K562 (cell line): ENCODE measurements around the gene GPR82. TPM values are rescaled to one million over a fixed set of nuclear protein-coding genes. Genes with fewer than 3 reads are reported as not detected.

Experiments used
- ATAC-seq: fragments of 200-7000 bp; cut with Tn5 transposase; 3 replicates; pipeline ENCODE4 v1.9.1; 2020; ENCODE audit warnings: moderate library complexity
- BruUV-seq: library from RNA; stranded (reverse); fragments of 400-500 nt; replicated peaks from 2 replicates; lab custom pipeline; 2021; lab: Mats Ljungman, UMichigan
- CTCF ChIA-PET: fragments of 300-600 bp; formaldehyde crosslinking; extraction: SDS; loops from one replicate; lab custom pipeline; 2021; ENCODE audit warnings: low intra/inter-chr PET ratio; lab: Yijun Ruan, JAX
- POLR2A ChIA-PET: fragments of 300-600, 350-650 bp; sonication (Branson Sonifier 250); formaldehyde crosslinking; extraction: SDS; loops from one replicate; lab custom pipeline; 2021; ENCODE audit warnings: antibody characterized with exemption, inconsistent platforms; lab: Yijun Ruan, JAX
- DNase-seq, 4 experiments: peaks; one replicate each; pipeline versions ENCODE4 v3.0.0 to v3.0.0-alpha.2; 2011 to 2018; ENCODE audit warnings: low spot score in 3 of 4, mixed read lengths in 3 of 4; ENCODE audit errors: extremely low read depth in 1 of 4
- FAIRE-seq: peaks from 2 replicates; lab custom pipeline; 2011; peaks lifted over from hg19 to GRCh38; lab: Jason Lieb, UNC
- H2AFZ ChIP-seq: 2 replicates; pipeline ENCODE4 v1.6.0; 2011; ENCODE audit warnings: low read depth, low read length, control low read depth, inconsistent platforms
- H3K27ac ChIP-seq: fragments of 200-600 bp; 3 replicates; pipeline ENCODE4 v1.8.0; 2011; ENCODE audit warnings: low read depth, mild to moderate bottlenecking, control low read depth, inconsistent platforms, low read length, moderate library complexity, mixed read lengths; ENCODE audit errors: extremely low read depth
- H3K27me3 ChIP-seq, 2 experiments: fragments of 300-600 bp in 1 of 2; 2 replicates in 1 of 2; 3 replicates in 1 of 2; pipeline versions ENCODE4 v1.6.0 to v1.8.0; 2011; ENCODE audit warnings: inconsistent platforms in 2 of 2, low read length in 2 of 2, mild to moderate bottlenecking in 1 of 2, mixed read lengths in 1 of 2, moderate library complexity in 1 of 2; ENCODE audit not compliant: control insufficient read depth in 2 of 2, insufficient read depth in 2 of 2
- H3K36me3 ChIP-seq: fragments of 300-600 bp; 3 replicates; pipeline ENCODE4 v1.8.0; 2011; ENCODE audit warnings: mild to moderate bottlenecking, low read length, inconsistent platforms; ENCODE audit not compliant: control insufficient read depth, insufficient read depth
- H3K4me1 ChIP-seq, 2 experiments: fragments of 200-600 bp in 1 of 2; replicated peaks in 1 of 2; 2 replicates in 1 of 2; 3 replicates in 1 of 2; pipeline versions ENCODE4 v1.5.1 to v1.8.0; 2011; ENCODE audit warnings: inconsistent platforms in 2 of 2, low read length in 2 of 2, mild to moderate bottlenecking in 1 of 2, mixed read lengths in 1 of 2, moderate library complexity in 1 of 2; ENCODE audit not compliant: control insufficient read depth in 2 of 2, insufficient read depth in 2 of 2
- H3K4me2 ChIP-seq: 2 replicates; pipeline ENCODE4 v1.6.1; 2011; ENCODE audit warnings: low read length, control low read depth, inconsistent platforms, mixed read lengths; ENCODE audit not compliant: insufficient read depth
- H3K4me3 ChIP-seq: fragments of 200-600 bp; sonication (generic), shearing (Covaris generic); 2 replicates; pipeline ENCODE4 v1.5.1; 2016; ENCODE audit warnings: control low read depth, inconsistent platforms
- H3K79me2 ChIP-seq: fragments of 200-600 bp; 3 replicates; pipeline ENCODE4 v1.8.0; 2011; ENCODE audit warnings: low read length, inconsistent platforms; ENCODE audit not compliant: control insufficient read depth, insufficient read depth
- H3K9ac ChIP-seq, 2 experiments: 2 replicates each; pipeline versions ENCODE4 v1.6.0 to v1.6.1; 2011; ENCODE audit warnings: low read depth in 2 of 2, low read length in 2 of 2, control low read depth in 1 of 2, inconsistent platforms in 1 of 2, mild to moderate bottlenecking in 1 of 2, mixed read lengths in 1 of 2; ENCODE audit not compliant: insufficient read depth in 1 of 2
- H3K9me1 ChIP-seq: one replicate; pipeline ENCODE4 v1.6.0; 2011; ENCODE audit warnings: inconsistent platforms, mild to moderate bottlenecking, low read length, moderate library complexity; ENCODE audit not compliant: control insufficient read depth, insufficient read depth
- H3K9me3 ChIP-seq: replicated peaks from 2 replicates; pipeline ENCODE4 v1.5.1; 2011; ENCODE audit warnings: low read depth, low read length, inconsistent platforms; ENCODE audit not compliant: control insufficient read depth, insufficient read depth
- H4K20me1 ChIP-seq: replicated peaks from 2 replicates; pipeline ENCODE4 v1.6.1; 2011; ENCODE audit warnings: low read length, inconsistent platforms, mixed read lengths; ENCODE audit not compliant: control insufficient read depth, insufficient read depth
- ETS2 ChIP-seq: IDR thresholded peaks from 2 replicates; pipeline ENCODE4 v1.6.1; 2016; ENCODE audit warnings: borderline replicate concordance, missing genetic modification characterization, mild to moderate bottlenecking, moderate library complexity, missing compliant biosample characterization; ENCODE audit not compliant: poor library complexity, severe bottlenecking
- EZH2 ChIP-seq: IDR thresholded peaks from 2 replicates; pipeline ENCODE4 v1.6.1; 2012; ENCODE audit warnings: low read depth, mild to moderate bottlenecking, inconsistent platforms, low read length, borderline replicate concordance
- HIVEP1 ChIP-seq: fragments of 250-450 bp; sonication (Bioruptor Pico); IDR thresholded peaks from 2 replicates; pipeline ENCODE4 v1.4.0; 2020; ENCODE audit warnings: mild to moderate bottlenecking
- IRF1 ChIP-seq: sonication (generic); formaldehyde crosslinking; IDR thresholded peaks from 2 replicates; pipeline ENCODE4 v1.8.0; 2022; ENCODE audit warnings: missing genetic modification reagents, mild to moderate bottlenecking, borderline replicate concordance
- KLF1 ChIP-seq: fragments of 450-650 bp; IDR thresholded peaks from 2 replicates; pipeline ENCODE4 v1.6.1; 2016; ENCODE audit warnings: missing genetic modification characterization, missing compliant biosample characterization
- MECOM ChIP-seq: fragments of 250-450 bp; sonication (Bioruptor Pico); IDR thresholded peaks from 2 replicates; pipeline ENCODE4 v1.8.0; 2022; ENCODE audit warnings: inconsistent platforms
- NFATC3 ChIP-seq: fragments of 450-650 bp; IDR thresholded peaks from 2 replicates; pipeline ENCODE4 v1.6.1; 2017; ENCODE audit warnings: mild to moderate bottlenecking
- PTBP1 ChIP-seq: fragments of 200-400 bp; formaldehyde crosslinking; IDR thresholded peaks from 2 replicates; pipeline ENCODE4 v1.6.1; 2017; ENCODE audit warnings: low read depth, low read length
- RBM39 ChIP-seq: fragments of 200-400 bp; formaldehyde crosslinking; optimal IDR thresholded peaks from 2 replicates; pipeline ENCODE3; 2018; ENCODE audit warnings: low read depth, low read length
- SMARCA5 ChIP-seq: fragments of 450-650 bp; IDR thresholded peaks from 2 replicates; pipeline ENCODE4 v1.6.1; 2016
- TSHZ1 ChIP-seq: fragments of 250-450 bp; sonication (Bioruptor Pico); IDR thresholded peaks from 2 replicates; pipeline ENCODE4 v1.4.0; 2020; ENCODE audit warnings: mild to moderate bottlenecking, moderate library complexity
- ZNF174 ChIP-seq: fragments of 250-450 bp; sonication (Bioruptor Pico); IDR thresholded peaks from 2 replicates; pipeline ENCODE4 v1.4.0; 2020; ENCODE audit warnings: mild to moderate bottlenecking
- ZNF24 ChIP-seq: fragments of 450-650 bp; IDR thresholded peaks from 2 replicates; pipeline ENCODE4 v1.6.1; 2016
- in situ Hi-C: fragments of 300-500 bp; cut with MboI; formaldehyde crosslinking; loops from 4 replicates; pipeline ENCODE4 v1.15.0; 2018; ENCODE audit warnings: inconsistent platforms, mixed read lengths
- intact Hi-C: fragments of 100-400 bp; cut with micrococcal nuclease; formaldehyde crosslinking; loops from 2 replicates; pipeline ENCODE4 v1.14.2; 2022
- polyA plus RNA-seq, 8 experiments: library from polyadenylated mRNA; depleted of rRNA in 4 of 8; stranded (reverse) in 5 of 8; unstranded in 3 of 8; fragments of >200 nt; fragmentation: Nextera tagmentation in 2 of 8; fragmentation: Illumina TruSeq in 1 of 8; extraction: Ambion mirVana in 2 of 8; extraction: Trizol in 1 of 8; gene quantifications; 2 replicates each; pipeline versions ENCODE4 v1.2.1 to v1.2.3, GENCODE V29; 2011 to 2014; ENCODE audit warnings: inconsistent platforms in 1 of 8, missing spikeins in 1 of 8
- total RNA-seq, 7 experiments: library from RNA; depleted of rRNA in 6 of 7; stranded (reverse); fragments of >200 nt in 6 of 7; fragmentation: Illumina TruSeq in 2 of 7; extraction: Trizol in 2 of 7; gene quantifications; 2 replicates each; pipeline versions ENCODE4 v1.2.1 to v1.2.3, GENCODE V29; 2011 to 2021; ENCODE audit warnings: low replicate concordance in 1 of 7
- TF ChIP-seq, protein P1 (sequence below): IDR thresholded peaks from 2 replicates; pipeline ENCODE4 v1.6.1; 2016; ENCODE audit warnings: missing genetic modification characterization, missing compliant biosample characterization

GPR82 gene
- total and polyA plus RNA-seq, 9 of the 15 experiments (the other 6 are each of a cell fraction or from before 2014, with no cell fraction given) = not detected

- in situ Hi-C loops = loop anchor here (10.0 kb wide), 1 partner anchor 487 kb away; no protein-coding TSS in a partner anchor
- FAIRE-seq = no peak
- TF ChIP-seq MECOM (CRISPR knock-in tag) = no peak
- TF ChIP-seq TSHZ1 = no peak
- TF ChIP-seq, protein P1, sequence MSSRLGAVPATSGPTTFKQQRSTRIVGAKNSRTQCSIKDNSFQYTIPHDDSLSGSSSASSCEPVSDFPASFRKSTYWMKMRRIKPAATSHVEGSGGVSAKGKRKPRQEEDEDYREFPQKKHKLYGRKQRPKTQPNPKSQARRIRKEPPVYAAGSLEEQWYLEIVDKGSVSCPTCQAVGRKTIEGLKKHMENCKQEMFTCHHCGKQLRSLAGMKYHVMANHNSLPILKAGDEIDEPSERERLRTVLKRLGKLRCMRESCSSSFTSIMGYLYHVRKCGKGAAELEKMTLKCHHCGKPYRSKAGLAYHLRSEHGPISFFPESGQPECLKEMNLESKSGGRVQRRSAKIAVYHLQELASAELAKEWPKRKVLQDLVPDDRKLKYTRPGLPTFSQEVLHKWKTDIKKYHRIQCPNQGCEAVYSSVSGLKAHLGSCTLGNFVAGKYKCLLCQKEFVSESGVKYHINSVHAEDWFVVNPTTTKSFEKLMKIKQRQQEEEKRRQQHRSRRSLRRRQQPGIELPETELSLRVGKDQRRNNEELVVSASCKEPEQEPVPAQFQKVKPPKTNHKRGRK (tag) = no peak
- no peak for TF ChIP-seq KLF1
- no peak for TF ChIP-seq ZNF174 (CRISPR knock-in tag)
- TF ChIP-seq RBM39 = no peak
- no peak for TF ChIP-seq IRF1 (CRISPR knock-in tag)
- no peak for TF ChIP-seq SMARCA5
- no peak for TF ChIP-seq PTBP1
- TF ChIP-seq ETS2 (tag) = no peak
- TF ChIP-seq ZNF24 = no peak
- TF ChIP-seq NFATC3 = no peak
- no peak for TF ChIP-seq HIVEP1 (CRISPR knock-in tag)
- no peak for TF ChIP-seq EZH2
- TF ChIP-seq, all 486 proteins: peak for 0
- Histone ChIP-seq H4K20me1 (no peaks in the 10 kb centered on the region), H3K9me1 (no peaks in the 10 kb centered on the region), H3K27me3 (no peaks in the 10 kb centered on the region), H3K79me2 (no peaks in the 10 kb centered on the region), H3K9me3 (no peaks in the 10 kb centered on the region), H3K36me3 (no peaks in the 10 kb centered on the region), H3K4me2 (no peak overlapping the region), H3K27ac (no peak overlapping the region), H3K9ac (no peak overlapping the region), H3K4me1 (no peaks in the 10 kb centered on the region), H3K4me3 (no peak overlapping the region), H2AFZ (no peak overlapping the region)
- intact Hi-C loops = loop anchor here (5.0 kb wide), 1 partner anchor 484 kb away; no protein-coding TSS in a partner anchor
- DNase-seq (no peak), ATAC-seq (no peak)
- BruUV-seq = no TSS peak
- ChIA-PET CTCF (interaction anchor here (0.6 kb wide), 1 partner anchor 831 kb away, joined by 4 read pairs; no protein-coding TSS in a partner anchor), POLR2A (no interaction called here)
Observed at GRCh38 chrX:41761702-41762101, 37.7 kb downstream of the GPR82 start.
